Measurements from ENCODE around the gene KDM2A. TPM values are rescaled to one million over a fixed set of nuclear protein-coding genes. Genes with fewer than 3 reads are reported as not detected.

Gene KDM2A
- total RNA-seq, 1 experiment from 2014 or later = 120 TPM

DNA sequence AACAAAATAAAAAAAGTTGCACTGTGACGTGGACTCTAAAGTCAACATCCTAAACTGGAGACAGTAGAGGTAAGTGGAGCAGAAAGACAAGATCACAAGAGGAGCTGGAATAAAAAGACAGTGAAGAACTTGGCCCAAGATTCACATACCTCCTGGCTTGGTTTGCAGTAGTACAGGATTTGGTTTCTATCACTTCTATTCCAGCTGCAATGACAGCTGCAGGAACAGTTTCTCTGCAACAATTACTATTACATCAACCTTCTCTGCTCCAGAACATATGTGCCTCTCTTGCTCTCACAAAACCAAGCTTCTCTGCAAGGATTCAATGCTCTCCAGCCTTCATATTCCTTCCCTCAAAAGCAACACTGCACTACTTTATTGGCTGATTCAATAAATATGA lies 7.8 kb upstream of the KDM2A start:
- Histone ChIP-seq H3F3A (ENCODE audit: insufficient read depth, low read depth) (peaks cover 6% of the 10 kb centered on the region), H3K4me2 (no peak overlapping the region), H2AFZ (no peak overlapping the region), H3K79me2 (ENCODE audit: low read depth) (no peaks in the 10 kb centered on the region), H3K4me1 (replicated peaks; ENCODE audit: insufficient read depth) (no peaks in the 10 kb centered on the region), H3K27ac (no peak overlapping the region), H3K27me3 (ENCODE audit: insufficient read depth, low read depth) (no peaks in the 10 kb centered on the region), H3K36me3 (ENCODE audit: low read depth) (no peaks in the 10 kb centered on the region), H3K9me3 (ENCODE audit: insufficient read depth, low read depth) (no peaks in the 10 kb centered on the region), H3K4me3 (no peak overlapping the region), H3K9me2 (ENCODE audit: insufficient read depth) (no peaks in the 10 kb centered on the region), H4K20me1 (ENCODE audit: insufficient read depth) (no peaks in the 10 kb centered on the region)
- POLR2A ChIA-PET (ENCODE audit: unreplicated experiment) = no interaction called here
- BruUV-seq (replicated peaks) = no TSS peak
- CTCF ChIA-PET = no interaction called here
- intact Hi-C loops (cut with micrococcal nuclease; ENCODE audit: unreplicated experiment) = no loop called here
- DNase-seq = no peak
- TF ChIP-seq, protein P1, sequence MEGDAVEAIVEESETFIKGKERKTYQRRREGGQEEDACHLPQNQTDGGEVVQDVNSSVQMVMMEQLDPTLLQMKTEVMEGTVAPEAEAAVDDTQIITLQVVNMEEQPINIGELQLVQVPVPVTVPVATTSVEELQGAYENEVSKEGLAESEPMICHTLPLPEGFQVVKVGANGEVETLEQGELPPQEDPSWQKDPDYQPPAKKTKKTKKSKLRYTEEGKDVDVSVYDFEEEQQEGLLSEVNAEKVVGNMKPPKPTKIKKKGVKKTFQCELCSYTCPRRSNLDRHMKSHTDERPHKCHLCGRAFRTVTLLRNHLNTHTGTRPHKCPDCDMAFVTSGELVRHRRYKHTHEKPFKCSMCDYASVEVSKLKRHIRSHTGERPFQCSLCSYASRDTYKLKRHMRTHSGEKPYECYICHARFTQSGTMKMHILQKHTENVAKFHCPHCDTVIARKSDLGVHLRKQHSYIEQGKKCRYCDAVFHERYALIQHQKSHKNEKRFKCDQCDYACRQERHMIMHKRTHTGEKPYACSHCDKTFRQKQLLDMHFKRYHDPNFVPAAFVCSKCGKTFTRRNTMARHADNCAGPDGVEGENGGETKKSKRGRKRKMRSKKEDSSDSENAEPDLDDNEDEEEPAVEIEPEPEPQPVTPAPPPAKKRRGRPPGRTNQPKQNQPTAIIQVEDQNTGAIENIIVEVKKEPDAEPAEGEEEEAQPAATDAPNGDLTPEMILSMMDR (conservative IDR thresholded peaks at IDR 0.05) = no peak
- TF ChIP-seq EZH2 (IDR thresholded peaks at IDR 0.05; ENCODE audit: low read depth) = no peak

GRCh38 chr11:67113231-67113721 lies 5.8 kb upstream of the KDM2A start:
- no peaks in the 10 kb centered on the region for H3K79me2 ChIP-seq (ENCODE audit: low read depth)
- no peaks in the 10 kb centered on the region for H3K36me3 ChIP-seq (ENCODE audit: low read depth)
- no peak overlapping the region for H2AFZ ChIP-seq
- H3K4me1 ChIP-seq (replicated peaks; ENCODE audit: insufficient read depth) = no peaks in the 10 kb centered on the region
- no peaks in the 10 kb centered on the region for H3K9me2 ChIP-seq (ENCODE audit: insufficient read depth)
- no peak overlapping the region for H3K4me2 ChIP-seq
- no TSS peak for BruUV-seq (replicated peaks)
- H3K4me3 ChIP-seq = no peak overlapping the region
- peaks cover 17% of the 10 kb centered on the region; the same call in 1 of the 2 replicates for H3F3A ChIP-seq (ENCODE audit: insufficient read depth, low read depth)
- H4K20me1 ChIP-seq (ENCODE audit: insufficient read depth) = no peaks in the 10 kb centered on the region
- ChIA-PET CTCF (no interaction called here), POLR2A (ENCODE audit: unreplicated experiment) (interaction anchor here (0.7 kb wide), 1 partner anchor 489 kb away, joined by 4 read pairs; no protein-coding TSS in a partner anchor)
- no peak overlapping the region for H3K27ac ChIP-seq
- no peak for DNase-seq
- intact Hi-C loops (cut with micrococcal nuclease; ENCODE audit: unreplicated experiment) = no loop called here
- TF ChIP-seq, protein P1 (conservative IDR thresholded peaks at IDR 0.05) = no peak
- no peak for TF ChIP-seq EZH2 (IDR thresholded peaks at IDR 0.05; ENCODE audit: low read depth)
- H3K9me3 ChIP-seq (ENCODE audit: insufficient read depth, low read depth) = no peaks in the 10 kb centered on the region
- H3K27me3 ChIP-seq (ENCODE audit: insufficient read depth, low read depth) = no peaks in the 10 kb centered on the region

DNA sequence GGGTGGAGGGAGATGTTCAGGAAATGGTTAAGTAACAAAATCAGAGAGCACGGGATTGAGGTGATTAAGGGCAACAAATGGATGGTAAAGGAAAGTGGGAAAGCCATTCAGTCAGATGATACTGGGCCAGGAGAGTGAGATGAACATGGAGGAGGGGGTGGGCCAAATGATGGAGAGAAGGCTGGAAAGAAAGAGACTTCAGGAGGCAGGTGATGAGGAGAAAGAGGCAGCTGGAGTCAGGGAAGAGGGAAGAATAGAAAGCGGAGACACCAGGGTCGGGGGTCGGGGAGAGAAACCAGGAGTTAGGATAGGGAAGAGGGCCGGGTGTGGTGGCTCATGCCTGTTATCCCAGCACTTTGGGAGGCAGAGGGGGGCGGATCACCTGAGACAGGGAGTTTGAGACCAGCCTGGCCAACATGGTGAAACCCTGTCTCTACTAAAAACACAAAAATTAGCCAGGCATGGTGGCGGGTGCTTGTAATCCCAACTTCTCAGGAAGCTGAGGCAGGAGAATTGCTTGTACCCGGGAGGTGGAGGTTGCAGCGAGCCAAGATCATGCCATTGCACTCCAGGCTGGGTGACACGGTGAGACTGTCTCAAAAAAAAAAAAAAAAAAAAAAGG lies 4.7 kb upstream of the KDM2A start:
- no TSS peak for BruUV-seq (replicated peaks)
- DNase-seq = no peak
- ChIA-PET CTCF (no interaction called here), POLR2A (ENCODE audit: unreplicated experiment) (no interaction called here)
- H3K27me3 ChIP-seq (ENCODE audit: insufficient read depth, low read depth) = no peaks in the 10 kb centered on the region
- TF ChIP-seq, protein P1 (conservative IDR thresholded peaks at IDR 0.05) = no peak
- no peak for TF ChIP-seq EZH2 (IDR thresholded peaks at IDR 0.05; ENCODE audit: low read depth)
- no peak overlapping the region for H3K27ac ChIP-seq
- H2AFZ ChIP-seq = no peak overlapping the region
- no peak overlapping the region for H3K4me2 ChIP-seq
- intact Hi-C loops (cut with micrococcal nuclease; ENCODE audit: unreplicated experiment) = no loop called here
- peaks cover 17% of the 10 kb centered on the region; the same call in 1 of the 2 replicates for H3F3A ChIP-seq (ENCODE audit: insufficient read depth, low read depth)
- H4K20me1 ChIP-seq (ENCODE audit: insufficient read depth) = no peaks in the 10 kb centered on the region
- H3K4me1 ChIP-seq (replicated peaks; ENCODE audit: insufficient read depth) = no peaks in the 10 kb centered on the region
- H3K9me3 ChIP-seq (ENCODE audit: insufficient read depth, low read depth) = no peaks in the 10 kb centered on the region
- no peaks in the 10 kb centered on the region for H3K9me2 ChIP-seq (ENCODE audit: insufficient read depth)
- H3K79me2 ChIP-seq (ENCODE audit: low read depth) = peaks cover 3% of the 10 kb centered on the region; the same call in 1 of the 2 replicates
- no peaks in the 10 kb centered on the region for H3K36me3 ChIP-seq (ENCODE audit: low read depth)
- no peak overlapping the region for H3K4me3 ChIP-seq
